Measurements from ENCODE around the gene KLHL29.
A peak's percentile ranks its signal among the peaks of the same experiment; 100 is the strongest.

KLHL29 gene

GRCh38 chr2:23505218-23505983, 120.4 kb downstream of the KLHL29 start:
- Histone ChIP-seq H3K27me3 (ENCODE audit: insufficient read depth, poor library complexity, severe bottlenecking) (no peaks in the 10 kb centered on the region), H3K4me3 (replicated peaks; ENCODE audit: insufficient read depth, low read length) (no peak overlapping the region), H3K27ac (replicated peaks) (no peak overlapping the region)
- no peak for DNase-seq (ENCODE audit: low read depth in 1 of 2, low spot score in 1 of 2)
- TF ChIP-seq REST (IDR thresholded peaks at IDR 0.05; ENCODE audit: insufficient replicate concordance, low read depth): no peak
- no peak for TF ChIP-seq GABPA (IDR thresholded peaks at IDR 0.05; ENCODE audit: low read depth)
- no peak for TF ChIP-seq POLR2AphosphoS5 (IDR thresholded peaks at IDR 0.05; ENCODE audit: low read depth)
- TF ChIP-seq, protein P1, sequence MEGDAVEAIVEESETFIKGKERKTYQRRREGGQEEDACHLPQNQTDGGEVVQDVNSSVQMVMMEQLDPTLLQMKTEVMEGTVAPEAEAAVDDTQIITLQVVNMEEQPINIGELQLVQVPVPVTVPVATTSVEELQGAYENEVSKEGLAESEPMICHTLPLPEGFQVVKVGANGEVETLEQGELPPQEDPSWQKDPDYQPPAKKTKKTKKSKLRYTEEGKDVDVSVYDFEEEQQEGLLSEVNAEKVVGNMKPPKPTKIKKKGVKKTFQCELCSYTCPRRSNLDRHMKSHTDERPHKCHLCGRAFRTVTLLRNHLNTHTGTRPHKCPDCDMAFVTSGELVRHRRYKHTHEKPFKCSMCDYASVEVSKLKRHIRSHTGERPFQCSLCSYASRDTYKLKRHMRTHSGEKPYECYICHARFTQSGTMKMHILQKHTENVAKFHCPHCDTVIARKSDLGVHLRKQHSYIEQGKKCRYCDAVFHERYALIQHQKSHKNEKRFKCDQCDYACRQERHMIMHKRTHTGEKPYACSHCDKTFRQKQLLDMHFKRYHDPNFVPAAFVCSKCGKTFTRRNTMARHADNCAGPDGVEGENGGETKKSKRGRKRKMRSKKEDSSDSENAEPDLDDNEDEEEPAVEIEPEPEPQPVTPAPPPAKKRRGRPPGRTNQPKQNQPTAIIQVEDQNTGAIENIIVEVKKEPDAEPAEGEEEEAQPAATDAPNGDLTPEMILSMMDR (IDR thresholded peaks at IDR 0.05; ENCODE audit: insufficient read depth, low read length): no peak
- no peak for TF ChIP-seq SPI1 (IDR thresholded peaks at IDR 0.05; ENCODE audit: borderline replicate concordance, low read depth)

- H3K27ac ChIP-seq (replicated peaks): no peak overlapping the region
- no peak for DNase-seq (ENCODE audit: low read depth in 1 of 2, low spot score in 1 of 2)
- no peaks in the 10 kb centered on the region for H3K27me3 ChIP-seq (ENCODE audit: insufficient read depth, poor library complexity, severe bottlenecking)
- no peak overlapping the region for H3K4me3 ChIP-seq (replicated peaks; ENCODE audit: insufficient read depth, low read length)
- no peak for TF ChIP-seq POLR2AphosphoS5 (IDR thresholded peaks at IDR 0.05; ENCODE audit: low read depth)
- TF ChIP-seq GABPA (IDR thresholded peaks at IDR 0.05; ENCODE audit: low read depth): no peak
- no peak for TF ChIP-seq REST (IDR thresholded peaks at IDR 0.05; ENCODE audit: insufficient replicate concordance, low read depth)
- no peak for TF ChIP-seq SPI1 (IDR thresholded peaks at IDR 0.05; ENCODE audit: borderline replicate concordance, low read depth)
- TF ChIP-seq, protein P1 (IDR thresholded peaks at IDR 0.05; ENCODE audit: insufficient read depth, low read length): no peak
Measured at GRCh38 chr2:23505984-23506380, 121.0 kb downstream of the KLHL29 start.

- Histone ChIP-seq H3K27me3 (ENCODE audit: insufficient read depth, poor library complexity, severe bottlenecking) (no peaks in the 10 kb centered on the region), H3K27ac (replicated peaks) (no peak overlapping the region), H3K4me3 (replicated peaks; ENCODE audit: insufficient read depth, low read length) (no peak overlapping the region)
- DNase-seq (ENCODE audit: low read depth in 1 of 2, low spot score in 1 of 2): peak; percentile 59 to 69
- no peak for TF ChIP-seq POLR2AphosphoS5 (IDR thresholded peaks at IDR 0.05; ENCODE audit: low read depth)
- TF ChIP-seq REST (IDR thresholded peaks at IDR 0.05; ENCODE audit: insufficient replicate concordance, low read depth): no peak
- no peak for TF ChIP-seq SPI1 (IDR thresholded peaks at IDR 0.05; ENCODE audit: borderline replicate concordance, low read depth)
- TF ChIP-seq, protein P1 (IDR thresholded peaks at IDR 0.05; ENCODE audit: insufficient read depth, low read length): no peak
- no peak for TF ChIP-seq GABPA (IDR thresholded peaks at IDR 0.05; ENCODE audit: low read depth)
Measured at GRCh38 chr2:23506531-23507266, 121.7 kb downstream of the KLHL29 start.

Data from HL-60 (cell line).